ENCODE measurements around the gene BEST1. TPM values are rescaled to one million over a fixed set of nuclear protein-coding genes. Genes with fewer than 3 reads are reported as not detected.
A peak's percentile ranks its signal among the peaks of the same experiment; 100 is the strongest.

The BEST1 gene
- total RNA-seq, 2 donors from 2014 or later: 0.58 to 0.77 TPM

- Histone ChIP-seq H3K4me1 (no peaks in the 10 kb centered on the region), H3K9ac (ENCODE audit: low read depth in 2 of 2, low read length in 2 of 2) (no peak overlapping the region), H3K4me3 (no peak overlapping the region), H3K27ac (no peak overlapping the region), H3K9me3 (no peaks in the 10 kb centered on the region), H3K27me3 (no peaks in the 10 kb centered on the region), H3K36me3 (no peaks in the 10 kb centered on the region)
- no peak for TF ChIP-seq CTCF (IDR thresholded peaks at IDR 0.05)
- peak; percentile 52 for DNase-seq
- intact Hi-C loops (cut with DNase I): no loop called here
Measured at GRCh38 chr11:61908730-61909316, 41.3 kb upstream of the BEST1 start.

GRCh38 chr11:61910187-61911127 is 39.7 kb upstream of the BEST1 start:
- intact Hi-C loops (cut with DNase I): no loop called here
- Histone ChIP-seq H3K27me3 (no peaks in the 10 kb centered on the region), H3K9me3 (no peaks in the 10 kb centered on the region), H3K36me3 (no peaks in the 10 kb centered on the region), H3K9ac (ENCODE audit: low read depth in 2 of 2, low read length in 2 of 2) (no peak overlapping the region), H3K4me3 (no peak overlapping the region), H3K4me1 (no peaks in the 10 kb centered on the region), H3K27ac (no peak overlapping the region)
- TF ChIP-seq CTCF (IDR thresholded peaks at IDR 0.05): no peak
- no peak for DNase-seq

- intact Hi-C loops (cut with DNase I): no loop called here
- Histone ChIP-seq H3K4me1 (no peaks in the 10 kb centered on the region), H3K9ac (ENCODE audit: low read depth in 2 of 2, low read length in 2 of 2) (no peak overlapping the region), H3K4me3 (no peak overlapping the region), H3K27me3 (no peaks in the 10 kb centered on the region), H3K27ac (no peak overlapping the region), H3K36me3 (no peaks in the 10 kb centered on the region), H3K9me3 (no peaks in the 10 kb centered on the region)
- no peak for TF ChIP-seq CTCF (IDR thresholded peaks at IDR 0.05)
- DNase-seq: no peak
Measured at GRCh38 chr11:61911128-61911700, 38.9 kb upstream of the BEST1 start.

- no peaks in the 10 kb centered on the region for H3K9me3 ChIP-seq
- no peak overlapping the region for H3K4me3 ChIP-seq
- H3K4me1 ChIP-seq: no peaks in the 10 kb centered on the region
- no peaks in the 10 kb centered on the region for H3K36me3 ChIP-seq
- peak; percentile 16 for DNase-seq
- H3K9ac ChIP-seq (ENCODE audit: low read depth in 2 of 2, low read length in 2 of 2): no peak overlapping the region
- TF ChIP-seq CTCF (IDR thresholded peaks at IDR 0.05): no peak
- no peak overlapping the region for H3K27ac ChIP-seq
- intact Hi-C loops (cut with DNase I): no loop called here
- peaks cover under 1% of the 10 kb centered on the region for H3K27me3 ChIP-seq
Measured at GRCh38 chr11:61911701-61912529, 38.2 kb upstream of the BEST1 start.

GRCh38 chr11:61912530-61912898 is 37.6 kb upstream of the BEST1 start:
- H3K27ac ChIP-seq: no peak overlapping the region
- no peaks in the 10 kb centered on the region for H3K9me3 ChIP-seq
- no peak overlapping the region for H3K4me3 ChIP-seq
- DNase-seq: peak; percentile 33
- peaks cover 5% of the 10 kb centered on the region for H3K27me3 ChIP-seq
- H3K9ac ChIP-seq (ENCODE audit: low read depth in 2 of 2, low read length in 2 of 2): no peak overlapping the region
- intact Hi-C loops (cut with DNase I): no loop called here
- TF ChIP-seq CTCF (IDR thresholded peaks at IDR 0.05): no peak
- H3K36me3 ChIP-seq: no peaks in the 10 kb centered on the region
- no peaks in the 10 kb centered on the region for H3K4me1 ChIP-seq

Data from colonic mucosa (tissue), 4 donors.